KOPT-K1 (cell line): Measurements from ENCODE around the gene ADGRF5.

ENCODE experiments used
- H3K27ac ChIP-seq: fragments of 200-600 bp; sonication (generic); 2 replicates; pipeline ENCODE4 v1.5.1; 2016; ENCODE audit warnings: antibody characterized with exemption, mild to moderate bottlenecking, low read depth, low read length; ENCODE audit not compliant: poor library complexity, severe bottlenecking
- H3K36me3 ChIP-seq: fragments of 200-600 bp; sonication (generic); 2 replicates; pipeline ENCODE4 v1.5.1; 2017; ENCODE audit warnings: antibody characterized with exemption, mild to moderate bottlenecking, low read length, moderate library complexity; ENCODE audit not compliant: insufficient read depth
- H3K9me3 ChIP-seq: fragments of 200-600 bp; sonication (generic); 2 replicates; pipeline ENCODE4 v1.5.1; 2017; ENCODE audit warnings: antibody characterized with exemption, low read length, mild to moderate bottlenecking; ENCODE audit not compliant: insufficient read depth, poor library complexity, severe bottlenecking

Gene ADGRF5, protein sequence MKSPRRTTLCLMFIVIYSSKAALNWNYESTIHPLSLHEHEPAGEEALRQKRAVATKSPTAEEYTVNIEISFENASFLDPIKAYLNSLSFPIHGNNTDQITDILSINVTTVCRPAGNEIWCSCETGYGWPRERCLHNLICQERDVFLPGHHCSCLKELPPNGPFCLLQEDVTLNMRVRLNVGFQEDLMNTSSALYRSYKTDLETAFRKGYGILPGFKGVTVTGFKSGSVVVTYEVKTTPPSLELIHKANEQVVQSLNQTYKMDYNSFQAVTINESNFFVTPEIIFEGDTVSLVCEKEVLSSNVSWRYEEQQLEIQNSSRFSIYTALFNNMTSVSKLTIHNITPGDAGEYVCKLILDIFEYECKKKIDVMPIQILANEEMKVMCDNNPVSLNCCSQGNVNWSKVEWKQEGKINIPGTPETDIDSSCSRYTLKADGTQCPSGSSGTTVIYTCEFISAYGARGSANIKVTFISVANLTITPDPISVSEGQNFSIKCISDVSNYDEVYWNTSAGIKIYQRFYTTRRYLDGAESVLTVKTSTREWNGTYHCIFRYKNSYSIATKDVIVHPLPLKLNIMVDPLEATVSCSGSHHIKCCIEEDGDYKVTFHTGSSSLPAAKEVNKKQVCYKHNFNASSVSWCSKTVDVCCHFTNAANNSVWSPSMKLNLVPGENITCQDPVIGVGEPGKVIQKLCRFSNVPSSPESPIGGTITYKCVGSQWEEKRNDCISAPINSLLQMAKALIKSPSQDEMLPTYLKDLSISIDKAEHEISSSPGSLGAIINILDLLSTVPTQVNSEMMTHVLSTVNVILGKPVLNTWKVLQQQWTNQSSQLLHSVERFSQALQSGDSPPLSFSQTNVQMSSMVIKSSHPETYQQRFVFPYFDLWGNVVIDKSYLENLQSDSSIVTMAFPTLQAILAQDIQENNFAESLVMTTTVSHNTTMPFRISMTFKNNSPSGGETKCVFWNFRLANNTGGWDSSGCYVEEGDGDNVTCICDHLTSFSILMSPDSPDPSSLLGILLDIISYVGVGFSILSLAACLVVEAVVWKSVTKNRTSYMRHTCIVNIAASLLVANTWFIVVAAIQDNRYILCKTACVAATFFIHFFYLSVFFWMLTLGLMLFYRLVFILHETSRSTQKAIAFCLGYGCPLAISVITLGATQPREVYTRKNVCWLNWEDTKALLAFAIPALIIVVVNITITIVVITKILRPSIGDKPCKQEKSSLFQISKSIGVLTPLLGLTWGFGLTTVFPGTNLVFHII (N-terminal part only)

DNA sequence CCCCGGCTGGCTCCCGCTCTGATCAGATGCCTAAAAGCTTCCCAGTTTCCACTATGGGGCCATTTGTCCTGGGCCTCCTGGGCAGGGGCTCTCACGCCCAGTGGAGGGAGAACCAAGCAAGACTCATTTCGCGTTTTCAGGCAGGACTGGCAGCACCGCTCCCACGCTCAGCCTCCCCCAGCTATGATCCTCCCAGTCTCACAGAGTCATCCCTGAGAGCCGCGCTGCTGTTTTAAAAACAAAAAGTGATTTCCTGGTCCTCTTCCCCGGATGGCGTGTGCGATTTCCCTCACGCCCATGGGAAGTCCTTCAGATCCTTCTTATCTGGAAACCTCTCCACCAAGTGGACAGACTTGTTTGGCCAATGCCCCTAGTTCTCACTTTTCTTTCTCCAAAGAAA lies at the start of gene ADGRF5:
ADGRF5 (minus strand) TSS at position 208 of the 400 bp plus-strand sequence. CDS start 15,176 bp downstream, outside the sequence.
- Histone ChIP-seq H3K27ac (no peak within 1 kb of the TSS), H3K36me3 (no peaks in the 10 kb centered on the region), H3K9me3 (no peaks in the 10 kb centered on the region)

DNA sequence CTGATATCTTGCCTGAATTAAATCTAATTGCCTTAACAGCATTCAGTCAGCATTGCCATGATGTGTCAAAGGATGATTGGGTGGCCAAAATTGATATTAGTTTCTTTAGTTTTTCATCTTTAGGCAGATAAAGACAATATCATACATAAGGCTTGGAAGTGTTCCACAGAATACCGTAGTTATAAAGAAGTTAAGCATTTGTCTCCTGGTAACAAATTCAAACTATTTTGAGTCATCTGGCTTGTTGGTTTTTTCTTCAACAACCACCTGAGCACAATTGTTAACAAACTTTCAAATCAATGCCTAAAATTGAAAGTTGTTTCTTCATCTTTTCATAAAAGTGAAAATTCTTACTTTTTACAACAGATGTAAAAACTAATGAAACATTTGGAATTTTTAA lies 47.5 kb upstream of the ADGRF5 start:
- H3K9me3 ChIP-seq: no peaks in the 10 kb centered on the region
- H3K36me3 ChIP-seq: no peaks in the 10 kb centered on the region
- no peak overlapping the region for H3K27ac ChIP-seq

DNA sequence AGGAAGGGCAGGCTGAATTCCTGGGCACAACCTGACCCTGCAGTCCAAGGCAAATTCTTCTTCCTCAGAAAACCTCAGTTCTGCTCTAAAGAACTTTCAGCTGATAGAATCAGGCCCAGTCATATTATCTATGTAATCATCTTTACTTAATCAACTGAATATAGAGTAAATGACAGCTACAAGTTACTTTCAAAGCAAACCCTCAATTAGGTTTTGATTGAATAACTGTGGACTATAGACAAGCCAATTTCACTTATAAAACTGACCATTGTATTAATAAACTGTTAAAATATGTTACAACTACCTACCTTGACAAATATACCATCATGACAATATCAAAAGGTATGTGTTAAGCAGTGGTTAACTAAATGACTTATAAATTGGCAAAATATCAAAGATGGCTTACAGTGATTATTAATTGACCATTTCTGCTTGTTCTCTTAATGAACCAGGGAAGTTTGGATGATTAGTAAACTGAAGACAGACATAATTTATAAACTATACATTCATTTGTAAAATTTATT lies 46.1 kb upstream of the ADGRF5 start:
- no peak overlapping the region for H3K27ac ChIP-seq
- H3K36me3 ChIP-seq: no peaks in the 10 kb centered on the region
- H3K9me3 ChIP-seq: no peaks in the 10 kb centered on the region

DNA sequence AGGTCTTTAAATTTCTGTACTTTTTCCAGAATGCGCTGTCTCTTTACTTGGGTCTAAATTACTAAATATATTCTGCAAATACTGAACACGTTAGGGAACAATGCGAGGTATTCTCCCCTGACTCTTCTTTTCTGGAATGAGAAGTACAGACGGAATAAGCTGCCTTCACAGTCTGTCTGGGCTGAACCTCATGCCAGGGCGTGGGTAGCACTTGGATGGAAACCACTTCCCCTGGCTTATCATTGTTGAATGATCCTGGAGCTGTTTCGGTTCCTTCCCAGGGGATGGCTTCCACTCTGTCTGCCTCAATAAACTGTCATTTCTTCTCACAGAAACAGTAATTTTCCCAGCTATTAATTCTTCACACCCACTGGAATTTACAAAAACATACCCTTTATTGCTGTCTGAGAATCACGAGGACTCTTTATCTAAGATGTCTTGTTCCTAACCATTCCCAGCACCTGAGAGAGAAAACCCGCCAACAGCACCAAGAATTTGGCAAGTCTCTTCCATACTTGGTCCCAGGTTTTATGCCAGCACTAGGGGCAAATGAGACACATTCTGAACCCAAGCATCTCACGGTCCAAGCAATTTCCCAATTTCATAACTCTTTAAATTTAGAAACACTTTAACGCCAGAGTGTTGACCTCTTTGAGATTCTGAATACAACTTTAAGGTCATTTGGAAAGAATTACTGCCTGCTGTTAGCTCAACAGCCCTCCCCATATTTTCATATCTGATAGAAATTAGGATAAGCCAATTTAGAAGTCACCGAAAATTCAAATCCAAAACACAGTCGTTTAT lies 43.2 kb upstream of the ADGRF5 start:
- no peaks in the 10 kb centered on the region for H3K36me3 ChIP-seq
- no peaks in the 10 kb centered on the region for H3K9me3 ChIP-seq
- no peak overlapping the region for H3K27ac ChIP-seq

DNA sequence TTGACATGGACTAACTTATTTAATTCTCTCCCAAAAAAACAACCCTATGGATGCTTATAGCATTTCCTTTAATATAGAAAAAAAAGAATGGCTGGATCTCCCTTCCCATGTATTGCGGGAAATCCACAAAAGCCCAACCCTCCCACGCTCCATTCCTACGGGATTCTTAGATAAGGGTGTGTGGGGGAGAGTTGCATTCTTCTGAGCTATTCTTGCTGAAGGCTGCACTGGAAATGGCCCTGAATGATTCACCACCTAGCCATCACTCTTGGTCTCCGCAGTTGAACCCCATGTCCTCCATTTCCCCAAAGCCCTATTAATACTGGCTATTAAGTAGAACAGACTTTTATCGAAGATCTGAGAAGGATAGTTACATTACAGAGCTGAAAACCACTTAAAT lies 41.9 kb upstream of the ADGRF5 start:
- H3K27ac ChIP-seq: no peak overlapping the region
- no peaks in the 10 kb centered on the region for H3K36me3 ChIP-seq
- no peaks in the 10 kb centered on the region for H3K9me3 ChIP-seq

DNA sequence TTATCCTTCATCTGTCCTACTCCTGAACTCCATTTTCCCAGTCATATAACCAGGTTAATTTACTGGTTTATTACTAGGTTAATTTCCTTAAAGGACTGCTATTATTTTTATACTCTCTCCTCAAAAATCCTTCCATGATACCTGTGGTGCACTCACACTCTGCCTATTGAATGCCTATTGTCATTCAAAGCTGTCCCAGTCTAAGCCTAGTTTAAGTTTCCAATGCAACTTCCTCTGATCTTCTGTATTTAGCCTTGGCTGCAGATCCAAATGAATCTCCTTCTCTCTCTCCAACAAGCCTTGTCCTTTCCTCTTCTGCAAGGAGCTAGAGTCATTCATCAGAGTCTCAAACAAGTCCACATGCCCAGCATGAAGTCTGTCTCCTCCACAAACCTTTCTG lies 41.3 kb upstream of the ADGRF5 start:
- H3K27ac ChIP-seq: no peak overlapping the region
- no peaks in the 10 kb centered on the region for H3K9me3 ChIP-seq
- no peaks in the 10 kb centered on the region for H3K36me3 ChIP-seq

DNA sequence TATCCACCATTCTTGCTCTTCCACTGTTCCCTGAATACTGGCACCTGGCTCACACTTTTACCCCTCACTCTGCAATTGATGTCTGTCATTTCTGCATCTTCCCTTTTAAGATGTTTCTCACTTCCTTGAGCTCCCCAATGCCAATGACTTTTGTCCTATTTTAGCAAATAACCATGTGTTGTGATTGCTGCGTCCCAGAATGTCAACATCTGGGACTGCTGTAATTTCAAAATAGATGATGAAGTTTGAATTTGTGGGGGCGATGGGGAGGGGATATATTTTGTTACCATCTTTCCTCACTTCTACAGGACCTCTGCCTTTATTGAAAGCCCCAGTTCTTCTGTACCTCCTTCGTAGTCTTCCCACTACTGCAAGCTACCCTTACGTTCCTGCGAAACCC lies 40.0 kb upstream of the ADGRF5 start:
- Histone ChIP-seq H3K9me3 (no peaks in the 10 kb centered on the region), H3K27ac (no peak overlapping the region), H3K36me3 (no peaks in the 10 kb centered on the region)

DNA sequence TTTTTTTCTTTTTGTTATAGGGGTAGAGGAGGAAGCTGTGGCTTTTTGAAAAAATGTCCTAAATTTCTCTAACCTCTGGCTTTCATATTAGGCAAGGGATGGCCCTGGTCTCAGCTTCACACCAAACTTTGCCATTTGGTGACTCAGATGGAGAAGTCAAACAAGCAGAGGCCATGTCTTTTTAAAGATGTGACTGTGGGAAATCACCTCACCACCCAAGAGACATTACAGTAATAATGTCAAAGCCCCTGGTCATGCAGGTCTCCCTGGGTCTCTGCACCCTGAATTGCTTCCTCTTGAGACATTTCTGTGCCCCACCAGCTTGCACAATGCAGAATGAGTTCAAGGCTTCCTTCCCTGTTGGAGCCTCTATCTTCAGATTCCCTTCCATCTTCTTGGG lies 39.5 kb upstream of the ADGRF5 start:
- Histone ChIP-seq H3K9me3 (no peaks in the 10 kb centered on the region), H3K27ac (no peak overlapping the region), H3K36me3 (no peaks in the 10 kb centered on the region)

DNA sequence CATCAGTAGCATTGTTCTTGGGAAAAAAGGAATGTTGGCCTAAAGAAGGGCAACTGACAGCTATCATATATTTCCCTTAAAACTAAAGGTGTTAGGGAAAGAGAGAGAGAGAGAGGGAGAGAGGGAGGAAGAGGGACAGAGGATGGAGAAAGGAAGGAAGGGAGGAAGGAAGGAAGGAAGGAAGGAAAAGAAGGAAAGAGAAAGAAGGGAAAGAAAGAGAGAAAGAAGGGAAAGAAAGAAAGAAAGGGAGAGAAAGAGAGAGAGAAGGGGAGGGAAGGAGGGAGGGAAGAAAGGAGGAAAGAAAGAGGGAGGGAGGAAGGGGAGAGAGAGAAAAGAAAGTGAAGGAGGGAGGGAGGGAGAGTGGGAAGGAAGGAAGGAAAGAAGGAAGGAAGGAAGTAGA lies 37.7 kb upstream of the ADGRF5 start:
- Histone ChIP-seq H3K27ac (no peak overlapping the region), H3K9me3 (no peaks in the 10 kb centered on the region), H3K36me3 (no peaks in the 10 kb centered on the region)

DNA sequence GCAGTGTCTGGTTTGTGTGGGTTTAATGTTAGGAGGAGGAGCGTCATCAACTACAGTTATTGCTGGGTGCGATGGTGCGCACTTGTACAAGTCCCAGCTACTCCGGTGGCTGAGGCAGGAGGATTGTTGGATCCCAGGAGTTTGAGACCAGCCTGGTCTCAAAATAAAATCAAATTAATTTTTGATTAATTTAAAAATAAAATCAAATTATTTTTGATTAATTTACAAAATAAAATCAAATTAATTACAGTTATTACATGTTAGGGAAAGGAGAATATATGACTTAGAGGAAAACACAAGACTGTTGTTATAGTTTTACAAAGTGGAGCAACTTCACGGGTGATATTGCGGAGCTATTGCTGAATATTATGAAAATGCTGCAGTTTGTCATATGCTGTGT lies 34.7 kb upstream of the ADGRF5 start:
- Histone ChIP-seq H3K27ac (no peak overlapping the region), H3K36me3 (no peaks in the 10 kb centered on the region), H3K9me3 (no peaks in the 10 kb centered on the region)

DNA sequence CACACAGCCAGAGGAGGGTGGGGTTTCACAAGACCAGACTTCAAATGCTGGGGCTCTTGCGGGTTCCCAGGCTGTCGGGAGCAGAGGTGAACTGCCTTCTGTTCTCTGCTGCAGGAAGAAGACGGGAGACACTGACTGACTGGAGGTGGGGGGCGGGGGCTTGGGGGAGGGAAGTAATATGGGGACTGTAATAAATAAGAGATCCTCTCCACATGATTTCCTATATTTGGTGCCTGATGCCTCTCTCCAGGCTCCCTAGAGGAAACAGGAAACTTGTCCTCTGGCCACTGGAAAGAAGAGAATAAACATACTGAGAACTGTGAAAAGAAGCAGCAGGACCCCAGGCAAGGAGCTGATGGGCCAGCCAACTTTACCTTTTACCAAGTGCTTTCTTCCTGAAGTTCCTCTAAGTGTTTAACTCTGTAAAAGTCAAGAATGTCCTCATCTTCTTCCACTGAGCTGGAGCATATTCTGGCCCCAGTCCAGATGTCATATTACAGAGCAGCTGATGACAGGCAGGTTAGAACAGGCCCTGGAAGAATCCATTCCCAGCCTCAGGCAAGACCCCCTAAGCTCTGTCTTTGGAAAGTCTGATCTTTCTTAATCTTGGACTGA lies 33.2 kb upstream of the ADGRF5 start:
- Histone ChIP-seq H3K9me3 (no peaks in the 10 kb centered on the region), H3K36me3 (no peaks in the 10 kb centered on the region)

DNA sequence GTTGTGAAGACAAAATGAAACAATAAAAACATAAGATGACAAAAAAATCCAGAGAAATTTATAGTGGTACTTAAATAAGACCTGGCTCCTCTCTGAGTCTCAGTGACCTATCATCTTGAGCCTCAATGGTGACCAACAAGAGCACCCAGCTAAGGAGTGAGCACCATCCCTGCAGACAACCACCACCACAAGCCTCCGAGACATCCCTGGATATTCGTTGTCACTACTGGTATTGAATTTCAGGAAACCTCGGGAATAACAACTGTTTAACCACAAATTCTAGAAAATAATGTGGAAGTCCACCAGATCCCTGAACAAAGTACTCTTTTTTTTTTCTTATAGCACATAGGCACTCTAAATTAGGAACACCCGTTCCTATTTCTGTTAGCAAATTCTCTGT lies 32.2 kb upstream of the ADGRF5 start:
- Histone ChIP-seq H3K9me3 (no peaks in the 10 kb centered on the region), H3K36me3 (no peaks in the 10 kb centered on the region), H3K27ac (no peak overlapping the region)

More for the DNA sequence above, 33.2 kb upstream of the ADGRF5 start:
- no peak overlapping the region for H3K27ac ChIP-seq

DNA sequence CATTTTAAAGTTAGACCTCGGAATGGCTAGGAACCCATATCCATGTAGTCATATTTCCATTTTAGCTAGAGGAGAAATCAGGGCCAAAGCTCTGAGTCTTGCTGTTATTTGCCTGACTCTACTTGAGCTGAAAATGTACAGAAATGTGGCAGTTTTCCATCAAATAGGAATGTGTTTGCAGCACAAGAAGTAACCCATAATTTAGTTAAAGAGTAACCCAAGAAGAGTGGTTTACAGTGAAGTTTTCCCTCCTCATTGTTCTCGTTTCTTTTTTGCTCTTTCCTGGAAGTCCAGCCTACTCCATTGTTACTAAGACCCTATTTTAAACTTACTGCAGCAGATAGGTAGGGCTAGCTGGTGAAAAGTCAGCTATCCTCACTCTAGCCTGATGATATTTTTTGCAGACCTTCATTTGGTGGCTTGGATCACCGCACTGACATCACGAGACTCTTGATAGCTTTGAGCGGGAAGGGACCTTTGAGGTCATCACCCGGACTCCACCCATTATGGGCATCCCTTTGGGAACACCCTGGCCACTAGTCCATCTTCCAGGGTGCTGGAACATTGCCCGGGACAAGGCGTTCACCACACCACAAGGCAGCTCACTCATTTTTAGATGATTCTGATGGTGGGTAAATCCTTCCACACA lies 28.0 kb upstream of the ADGRF5 start:
- no peak overlapping the region for H3K27ac ChIP-seq
- H3K36me3 ChIP-seq: no peaks in the 10 kb centered on the region
- no peaks in the 10 kb centered on the region for H3K9me3 ChIP-seq
